GM23248 (cell line): Measurements from ENCODE around the gene FAM174C.

Source experiments
- EZH2 ChIP-seq: fragments of 200-600 bp; sonication (generic); IDR thresholded peaks from 2 replicates; pipeline ENCODE4 v1.6.1; 2018; ENCODE audit warnings: antibody characterized with exemption, mild to moderate bottlenecking; ENCODE audit not compliant: insufficient read depth, poor library complexity, severe bottlenecking
- EZH2phosphoT487 ChIP-seq: fragments of 200-600 bp; sonication (generic); IDR thresholded peaks from 2 replicates; pipeline ENCODE4 v1.6.1; 2018; ENCODE audit warnings: antibody characterized with exemption, moderate library complexity, mild to moderate bottlenecking, low read depth; ENCODE audit not compliant: insufficient read depth

DNA sequence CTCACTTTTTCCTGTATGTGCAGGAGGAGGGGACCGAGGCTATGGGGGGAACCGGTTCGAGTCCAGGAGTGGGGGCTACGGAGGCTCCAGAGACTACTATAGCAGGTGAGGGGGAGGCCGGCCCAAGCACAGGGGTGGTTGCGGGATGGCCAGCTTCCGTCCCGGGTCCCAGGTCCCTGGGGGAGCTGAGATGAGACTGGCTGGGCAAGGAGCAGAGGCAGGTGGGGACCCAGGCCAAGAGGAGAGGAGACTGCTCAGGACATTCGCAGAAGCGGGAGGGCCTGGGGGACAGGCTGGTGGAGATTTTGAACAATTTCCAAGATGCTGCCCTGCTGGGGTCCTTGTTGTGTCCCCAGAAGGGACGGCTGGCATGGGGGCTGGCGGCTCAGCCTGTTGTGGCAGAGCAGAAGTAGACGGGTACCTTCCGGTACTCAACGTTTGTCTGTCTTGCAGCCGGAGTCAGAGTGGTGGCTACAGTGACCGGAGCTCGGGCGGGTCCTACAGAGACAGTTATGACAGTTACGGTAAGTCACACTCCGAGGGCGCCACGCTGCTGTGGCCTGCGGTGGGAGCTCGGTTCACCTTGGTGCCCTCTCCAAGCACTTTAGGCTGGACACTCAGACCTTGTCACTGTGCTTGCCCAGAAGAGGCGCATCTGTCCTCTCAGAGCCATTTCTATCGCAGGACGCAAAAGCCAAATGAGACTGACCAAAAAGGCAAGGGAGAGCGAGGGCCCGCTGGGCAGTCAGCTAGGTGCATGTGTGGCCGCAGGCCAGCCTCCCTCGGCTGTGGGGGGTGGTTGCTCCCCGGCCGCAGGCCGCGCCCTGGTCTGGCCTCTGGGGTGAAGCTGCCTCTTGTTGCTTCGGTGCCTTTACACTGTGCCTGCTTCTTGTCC lies 3.6 kb upstream of the FAM174C start:
- no peak for TF ChIP-seq EZH2phosphoT487
- TF ChIP-seq EZH2: no peak
